GM21360 (cell line): ENCODE measurements around the gene EPHB1.
A peak's percentile ranks its signal among the peaks of the same experiment; 100 is the strongest.

ENCODE experiments used
- ATAC-seq: cut with Tn5 transposase; IDR thresholded peaks from one replicate; pipeline ENCODE4 v1.9.1; 2021; ENCODE audit warnings: mild to moderate bottlenecking, moderate library complexity; ENCODE audit not compliant: unreplicated experiment

The EPHB1 gene

GRCh38 chr3:134794950-134795745 lies at the start of gene EPHB1:
TSS of gene EPHB1 (plus strand) at chr3:134795260.
- ATAC-seq, result peak; percentile 76

GRCh38 chr3:134748698-134749097 lies 46.4 kb upstream of the EPHB1 start:
- ATAC-seq, result no peak

- ATAC-seq, result no peak
Measured at GRCh38 chr3:134749174-134749573, 45.9 kb upstream of the EPHB1 start.

GRCh38 chr3:134749802-134750553 lies 45.1 kb upstream of the EPHB1 start:
- ATAC-seq, result no peak

GRCh38 chr3:134751831-134752230 lies 43.2 kb upstream of the EPHB1 start:
- no peak for ATAC-seq

GRCh38 chr3:134752761-134753461 lies 42.1 kb upstream of the EPHB1 start:
- no peak for ATAC-seq

GRCh38 chr3:134753999-134754742 lies 40.9 kb upstream of the EPHB1 start:
- no peak for ATAC-seq

- no peak for ATAC-seq
Measured at GRCh38 chr3:134754768-134755559, 40.1 kb upstream of the EPHB1 start.

- ATAC-seq, result no peak
Measured at GRCh38 chr3:134755821-134756220, 39.2 kb upstream of the EPHB1 start.

- ATAC-seq, result no peak
Measured at GRCh38 chr3:134757549-134758069, 37.5 kb upstream of the EPHB1 start.

GRCh38 chr3:134761213-134761612 lies 33.8 kb upstream of the EPHB1 start:
- ATAC-seq, result no peak

- ATAC-seq, result no peak
Measured at GRCh38 chr3:134762016-134762415, 33.0 kb upstream of the EPHB1 start.

GRCh38 chr3:134765468-134765867 lies 29.6 kb upstream of the EPHB1 start:
- no peak for ATAC-seq

GRCh38 chr3:134766290-134766689 lies 28.8 kb upstream of the EPHB1 start:
- no peak for ATAC-seq

GRCh38 chr3:134768116-134768515 lies 26.9 kb upstream of the EPHB1 start:
- no peak for ATAC-seq

GRCh38 chr3:134768837-134769236 lies 26.2 kb upstream of the EPHB1 start:
- no peak for ATAC-seq

- ATAC-seq, result no peak
Measured at GRCh38 chr3:134769287-134769868, 25.7 kb upstream of the EPHB1 start.

GRCh38 chr3:134772011-134772410 lies 23.0 kb upstream of the EPHB1 start:
- ATAC-seq, result no peak

GRCh38 chr3:134772591-134772990 lies 22.5 kb upstream of the EPHB1 start:
- ATAC-seq, result no peak
